ENCODE measurements around the gene DNAJC6.

Gene DNAJC6

GRCh38 chr1:65330021-65330420, 20.7 kb downstream of the DNAJC6 start:
- DNase-seq (ENCODE audit: low read depth, low spot score), result no peak
- CTCF ChIA-PET, result no interaction called here
- TF ChIP-seq CTCF (IDR thresholded peaks at IDR 0.05; ENCODE audit: insufficient read depth, low read length, missing control alignments), result no peak
- no peak overlapping the region for H3K4me3 ChIP-seq (ENCODE audit: low read depth, low read length)
- POLR2A ChIA-PET, result no interaction called here

GRCh38 chr1:65330822-65331221, 21.5 kb downstream of the DNAJC6 start:
- no peak for TF ChIP-seq CTCF (IDR thresholded peaks at IDR 0.05; ENCODE audit: insufficient read depth, low read length, missing control alignments)
- no peak overlapping the region for H3K4me3 ChIP-seq (ENCODE audit: low read depth, low read length)
- ChIA-PET POLR2A (no interaction called here), CTCF (no interaction called here)
- DNase-seq (ENCODE audit: low read depth, low spot score), result no peak

- POLR2A ChIA-PET, result no interaction called here
- H3K4me3 ChIP-seq (ENCODE audit: low read depth, low read length), result no peak overlapping the region
- TF ChIP-seq CTCF (IDR thresholded peaks at IDR 0.05; ENCODE audit: insufficient read depth, low read length, missing control alignments), result no peak
- DNase-seq (ENCODE audit: low read depth, low spot score), result no peak
- CTCF ChIA-PET, result no interaction called here
Measured at GRCh38 chr1:65332821-65333220, 23.5 kb downstream of the DNAJC6 start.

- ChIA-PET POLR2A (no interaction called here), CTCF (no interaction called here)
- TF ChIP-seq CTCF (IDR thresholded peaks at IDR 0.05; ENCODE audit: insufficient read depth, low read length, missing control alignments), result no peak
- DNase-seq (ENCODE audit: low read depth, low spot score), result no peak
- H3K4me3 ChIP-seq (ENCODE audit: low read depth, low read length), result no peak overlapping the region
Measured at GRCh38 chr1:65334081-65334480, 24.7 kb downstream of the DNAJC6 start.

GRCh38 chr1:65339866-65340468, 30.6 kb downstream of the DNAJC6 start:
- no peak for TF ChIP-seq CTCF (IDR thresholded peaks at IDR 0.05; ENCODE audit: insufficient read depth, low read length, missing control alignments)
- ChIA-PET CTCF (no interaction called here), POLR2A (no interaction called here)
- DNase-seq (ENCODE audit: low read depth, low spot score), result no peak
- no peak overlapping the region for H3K4me3 ChIP-seq (ENCODE audit: low read depth, low read length)

GRCh38 chr1:65341381-65341780, 32.0 kb downstream of the DNAJC6 start:
- no peak for DNase-seq (ENCODE audit: low read depth, low spot score)
- no peak for TF ChIP-seq CTCF (IDR thresholded peaks at IDR 0.05; ENCODE audit: insufficient read depth, low read length, missing control alignments)
- H3K4me3 ChIP-seq (ENCODE audit: low read depth, low read length), result no peak overlapping the region
- POLR2A ChIA-PET, result no interaction called here
- CTCF ChIA-PET, result no interaction called here

Data from AG04449 (cell line).